ENCODE data around the gene NCS1. TPM values are rescaled to one million over a fixed set of nuclear protein-coding genes. Genes with fewer than 3 reads are reported as not detected.

NCS1 gene
- total RNA-seq, 2 donors from 2014 or later: 50.8 to 58.3 TPM

DNA sequence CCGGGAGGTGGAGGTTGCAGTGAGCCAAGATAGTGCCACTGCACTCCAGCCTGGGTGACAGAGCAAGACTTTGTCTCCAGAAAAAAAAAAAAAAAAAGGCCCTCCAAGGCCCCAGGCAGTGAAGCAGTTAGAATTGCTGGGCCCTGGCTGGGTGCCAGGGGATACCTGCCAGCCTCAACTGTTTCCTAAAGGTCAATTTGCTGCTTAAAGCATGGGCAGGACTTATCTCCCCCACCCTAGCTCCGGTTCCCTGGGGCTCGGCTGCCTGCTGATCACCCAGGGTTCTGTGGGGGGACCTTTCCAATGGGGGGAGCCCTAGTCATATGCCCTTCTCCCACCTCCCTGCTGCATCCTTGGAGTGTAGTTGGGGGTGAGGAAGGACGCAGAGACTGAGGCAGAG lies 25.7 kb downstream of the NCS1 start:
- Histone ChIP-seq H3K27me3 (replicated peaks; ENCODE audit: insufficient read depth) (no peaks in the 10 kb centered on the region), H3K9me3 (no peaks in the 10 kb centered on the region), H3K4me1 (ENCODE audit: control insufficient read depth in 1 of 2, low read depth in 2 of 2) (peaks cover 32 to 89% of the 10 kb centered on the region in 2 donors), H3K27ac (peak overlapping the region in 1 of 2 donors; percentile 42), H3K36me3 (no peaks in the 10 kb centered on the region), H3K4me3 (no peak overlapping the region)
- DNase-seq (ENCODE audit: low spot score) (no peak), ATAC-seq (ENCODE audit: insufficient number of reproducible peaks, low FRiP score, low read depth) (no peak)
- TF ChIP-seq CTCF (IDR thresholded peaks at IDR 0.05): no peak

GRCh38 chr9:130198501-130199179 lies 26.4 kb downstream of the NCS1 start:
- H3K27me3 ChIP-seq (replicated peaks; ENCODE audit: insufficient read depth): no peaks in the 10 kb centered on the region
- TF ChIP-seq CTCF (IDR thresholded peaks at IDR 0.05): no peak
- peak overlapping the region; percentile 81 to 83 for H3K27ac ChIP-seq
- H3K9me3 ChIP-seq: no peaks in the 10 kb centered on the region
- no peaks in the 10 kb centered on the region for H3K36me3 ChIP-seq
- DNase-seq (ENCODE audit: low spot score) (no peak), ATAC-seq (ENCODE audit: insufficient number of reproducible peaks, low FRiP score, low read depth) (peak; percentile 77)
- H3K4me1 ChIP-seq (ENCODE audit: control insufficient read depth in 1 of 2, low read depth in 2 of 2): peaks cover 32 to 82% of the 10 kb centered on the region in 2 donors
- peak overlapping the region; percentile 44 for H3K4me3 ChIP-seq

DNA sequence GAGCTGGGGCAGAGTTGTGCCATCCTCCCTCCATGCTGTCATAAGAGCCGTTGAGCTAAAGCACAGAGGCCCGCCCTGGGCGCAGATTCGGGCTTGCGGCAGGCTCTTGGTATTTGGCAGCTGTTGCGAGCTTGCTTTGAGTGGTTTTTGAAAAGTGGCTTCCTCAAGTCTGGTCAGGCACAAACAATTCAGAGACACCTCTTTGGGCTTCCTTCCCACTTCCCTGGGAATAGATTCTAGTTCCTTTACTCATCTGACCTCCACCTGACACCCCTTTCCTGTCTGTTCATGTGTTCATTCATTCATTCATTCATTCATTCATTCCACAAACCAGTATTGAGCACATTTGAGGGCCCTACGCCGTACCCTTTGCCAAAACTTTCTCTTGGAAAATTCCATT lies 27.4 kb downstream of the NCS1 start:
- peaks cover 25 to 72% of the 10 kb centered on the region in 2 donors for H3K4me1 ChIP-seq (ENCODE audit: control insufficient read depth in 1 of 2, low read depth in 2 of 2)
- H3K27ac ChIP-seq: peak overlapping the region; percentile 81 to 83
- no peak for ATAC-seq (ENCODE audit: insufficient number of reproducible peaks, low FRiP score, low read depth)
- no peaks in the 10 kb centered on the region for H3K36me3 ChIP-seq
- H3K27me3 ChIP-seq (replicated peaks; ENCODE audit: insufficient read depth): no peaks in the 10 kb centered on the region
- TF ChIP-seq CTCF (IDR thresholded peaks at IDR 0.05): no peak
- peak overlapping the region; percentile 44 for H3K4me3 ChIP-seq
- DNase-seq (ENCODE audit: low spot score): no peak
- H3K9me3 ChIP-seq: no peaks in the 10 kb centered on the region

DNA sequence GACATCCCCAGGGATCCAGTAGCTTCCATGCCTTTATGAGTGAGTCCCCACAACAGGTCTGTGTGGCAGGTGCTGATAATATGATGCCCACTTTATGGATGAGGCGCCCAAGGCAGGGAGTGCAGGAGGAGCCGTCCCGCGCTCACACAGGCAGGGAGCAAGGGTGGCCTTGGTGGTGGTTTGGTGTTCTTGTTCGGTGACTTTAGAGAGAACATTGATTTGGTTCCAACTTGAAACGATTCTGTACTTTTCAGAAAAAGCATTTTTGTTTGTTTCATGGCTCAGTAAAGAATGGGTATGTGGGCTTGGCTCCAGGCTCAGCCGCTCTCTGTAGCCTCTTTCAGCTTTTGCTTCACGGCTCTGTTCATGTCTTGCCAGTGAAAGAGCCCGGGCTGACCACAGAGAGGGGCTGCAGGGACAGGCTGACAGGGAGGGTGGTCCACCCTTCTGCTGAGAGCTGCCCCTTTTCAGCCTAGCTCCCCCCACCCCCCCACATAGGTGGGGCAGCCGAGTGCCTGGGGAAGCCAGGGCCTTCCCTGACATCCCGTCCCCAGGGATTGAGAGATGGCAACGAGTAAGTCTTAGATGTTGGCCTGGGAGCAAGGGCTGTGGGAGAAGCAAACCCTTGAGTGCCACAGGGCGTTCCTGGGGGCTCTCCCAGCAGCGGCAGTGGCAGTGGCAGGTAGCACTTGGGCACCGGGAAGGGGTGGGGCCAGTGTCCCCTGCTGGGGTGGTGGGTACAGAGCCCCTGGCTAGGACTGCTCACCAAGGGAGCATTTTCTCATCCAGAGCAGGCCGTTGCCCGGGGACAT lies 28.0 kb downstream of the NCS1 start:
- ATAC-seq (ENCODE audit: insufficient number of reproducible peaks, low FRiP score, low read depth): no peak
- Histone ChIP-seq H3K9me3 (no peaks in the 10 kb centered on the region), H3K36me3 (no peaks in the 10 kb centered on the region), H3K27ac (peak overlapping the region; percentile 81 to 83), H3K27me3 (replicated peaks; ENCODE audit: insufficient read depth) (no peaks in the 10 kb centered on the region), H3K4me3 (peak overlapping the region; percentile 44), H3K4me1 (ENCODE audit: control insufficient read depth in 1 of 2, low read depth in 2 of 2) (peaks cover 25 to 66% of the 10 kb centered on the region in 2 donors)
- no peak for DNase-seq (ENCODE audit: low spot score)
- TF ChIP-seq CTCF (IDR thresholded peaks at IDR 0.05): no peak

GRCh38 chr9:130201399-130201873 lies 29.2 kb downstream of the NCS1 start:
- Histone ChIP-seq H3K27me3 (replicated peaks; ENCODE audit: insufficient read depth) (no peaks in the 10 kb centered on the region), H3K4me3 (no peak overlapping the region), H3K27ac (peak overlapping the region; percentile 81 to 83), H3K9me3 (no peaks in the 10 kb centered on the region), H3K36me3 (no peaks in the 10 kb centered on the region), H3K4me1 (ENCODE audit: control insufficient read depth in 1 of 2, low read depth in 2 of 2) (peaks cover 25 to 65% of the 10 kb centered on the region in 2 donors)
- no peak for ATAC-seq (ENCODE audit: insufficient number of reproducible peaks, low FRiP score, low read depth)
- no peak for TF ChIP-seq CTCF (IDR thresholded peaks at IDR 0.05)
- no peak for DNase-seq (ENCODE audit: low spot score)

Measured in thoracic aorta (tissue), 2 donors.